LNCaP clone FGC (cell line): ENCODE results near the gene CNNM3.

ENCODE experiments used
- DNase-seq: peaks from one replicate; pipeline ENCODE4 v3.0.0-alpha.2; 2011; ENCODE audit warnings: low read depth
- H3K4me3 ChIP-seq: 2 replicates; pipeline ENCODE4 v1.5.1; 2011; ENCODE audit warnings: mild to moderate bottlenecking, low read depth, low read length, control low read depth
- TF ChIP-seq, protein P1 (sequence below): IDR thresholded peaks from 2 replicates; pipeline ENCODE4 v1.5.1; 2012; ENCODE audit warnings: mild to moderate bottlenecking; ENCODE audit not compliant: control insufficient read depth, insufficient read depth; ENCODE audit errors: extremely low read depth

Gene CNNM3

DNA sequence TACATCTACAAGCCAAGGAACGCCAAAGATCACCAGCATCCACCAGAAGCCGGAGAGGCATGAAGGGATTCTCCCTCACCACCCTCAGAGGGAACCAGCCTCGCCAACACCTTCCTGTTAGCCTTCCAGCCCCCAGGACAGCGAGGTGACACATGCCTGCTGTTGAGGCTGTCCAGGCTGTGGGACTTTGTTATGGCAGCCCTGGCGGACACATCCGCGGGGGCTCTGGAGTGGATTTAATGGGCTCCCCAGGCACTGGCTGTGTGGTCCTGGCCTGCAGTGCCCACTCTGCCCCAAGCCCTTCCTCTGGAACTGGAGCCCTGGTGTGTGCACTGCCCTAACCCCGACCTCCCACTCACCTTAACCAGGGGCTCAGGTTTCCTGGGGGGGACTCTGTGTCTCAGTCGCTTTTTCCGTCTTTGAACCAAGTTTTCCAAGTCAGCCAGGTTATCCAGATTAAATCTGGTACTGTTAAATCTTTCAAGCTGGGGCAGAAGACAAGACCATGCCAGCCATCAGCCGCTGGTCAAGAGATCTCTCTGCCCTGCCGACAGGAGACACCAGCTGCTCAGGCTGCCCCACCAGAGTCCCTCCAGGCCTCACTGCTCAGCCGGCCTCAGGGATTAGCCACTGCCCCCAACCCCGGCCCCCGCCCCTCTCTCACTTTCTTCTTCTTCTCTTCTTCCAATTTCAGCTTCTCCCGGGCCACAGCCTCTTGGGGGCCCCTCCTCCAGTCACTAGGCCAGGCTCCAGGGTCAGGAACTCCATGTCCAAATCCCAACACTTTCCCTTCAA is 25.8 kb downstream of the CNNM3 start:
- TF ChIP-seq, protein P1, sequence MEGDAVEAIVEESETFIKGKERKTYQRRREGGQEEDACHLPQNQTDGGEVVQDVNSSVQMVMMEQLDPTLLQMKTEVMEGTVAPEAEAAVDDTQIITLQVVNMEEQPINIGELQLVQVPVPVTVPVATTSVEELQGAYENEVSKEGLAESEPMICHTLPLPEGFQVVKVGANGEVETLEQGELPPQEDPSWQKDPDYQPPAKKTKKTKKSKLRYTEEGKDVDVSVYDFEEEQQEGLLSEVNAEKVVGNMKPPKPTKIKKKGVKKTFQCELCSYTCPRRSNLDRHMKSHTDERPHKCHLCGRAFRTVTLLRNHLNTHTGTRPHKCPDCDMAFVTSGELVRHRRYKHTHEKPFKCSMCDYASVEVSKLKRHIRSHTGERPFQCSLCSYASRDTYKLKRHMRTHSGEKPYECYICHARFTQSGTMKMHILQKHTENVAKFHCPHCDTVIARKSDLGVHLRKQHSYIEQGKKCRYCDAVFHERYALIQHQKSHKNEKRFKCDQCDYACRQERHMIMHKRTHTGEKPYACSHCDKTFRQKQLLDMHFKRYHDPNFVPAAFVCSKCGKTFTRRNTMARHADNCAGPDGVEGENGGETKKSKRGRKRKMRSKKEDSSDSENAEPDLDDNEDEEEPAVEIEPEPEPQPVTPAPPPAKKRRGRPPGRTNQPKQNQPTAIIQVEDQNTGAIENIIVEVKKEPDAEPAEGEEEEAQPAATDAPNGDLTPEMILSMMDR = no peak
- no peak for DNase-seq
- H3K4me3 ChIP-seq = no peak overlapping the region

DNA sequence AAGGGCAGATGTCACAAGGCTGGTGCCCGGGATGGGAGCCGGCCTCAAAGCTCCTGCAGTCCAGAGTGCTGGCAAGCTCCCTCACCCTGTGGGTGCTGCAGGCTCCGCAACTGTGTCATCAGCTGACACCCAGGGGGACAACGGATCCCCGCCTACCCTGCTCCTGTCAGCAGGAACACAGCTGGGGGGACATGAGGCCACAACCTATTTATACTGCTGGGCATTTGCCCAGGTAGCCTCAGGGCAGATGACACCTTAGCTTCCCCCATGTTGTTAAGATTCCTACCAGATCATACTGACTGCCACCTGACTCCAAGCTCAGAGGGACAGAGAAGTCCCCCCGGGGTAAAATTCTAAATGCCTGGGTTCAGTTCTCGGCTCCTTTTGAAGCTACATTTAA is 26.5 kb downstream of the CNNM3 start:
- no peak for DNase-seq
- TF ChIP-seq, protein P1 = no peak
- no peak overlapping the region for H3K4me3 ChIP-seq

GRCh38 chr2:96843538-96844268 is 27.6 kb downstream of the CNNM3 start, which contains the start of gene ANKRD23:
Gene ANKRD23 (minus strand): TSS chr2:96844021. CDS start chr2:96843992, 29 bp downstream.
- H3K4me3 ChIP-seq = no peak within 1 kb of the TSS
- TF ChIP-seq, protein P1 = no peak
- DNase-seq = no peak

DNA sequence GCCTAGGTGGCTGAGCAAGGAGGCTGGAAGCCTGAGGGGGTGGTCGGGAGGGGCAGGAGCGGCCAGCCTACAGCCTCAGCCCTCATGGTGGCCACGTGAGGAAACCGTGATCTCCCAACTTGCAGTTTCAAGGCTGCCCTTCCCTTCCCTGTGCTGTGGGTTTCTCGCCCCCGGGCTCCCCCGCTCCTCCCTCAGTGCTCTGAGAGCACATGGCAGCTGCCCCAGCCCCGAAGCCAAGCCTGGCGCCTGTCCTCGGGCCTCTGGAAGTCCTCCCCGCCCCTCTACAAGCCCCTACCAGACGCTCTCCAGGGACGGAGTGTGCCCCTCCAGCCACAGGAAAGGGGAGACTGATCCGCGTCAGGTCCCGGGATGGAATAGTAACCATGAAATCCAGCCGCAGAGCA is 28.3 kb downstream of the CNNM3 start:
- DNase-seq = no peak
- TF ChIP-seq, protein P1 = no peak
- no peak overlapping the region for H3K4me3 ChIP-seq

GRCh38 chr2:96846825-96847224 is 30.8 kb downstream of the CNNM3 start:
- TF ChIP-seq, protein P1 = no peak
- no peak for DNase-seq
- no peak overlapping the region for H3K4me3 ChIP-seq

GRCh38 chr2:96847586-96847985 is 31.5 kb downstream of the CNNM3 start:
- no peak for DNase-seq
- TF ChIP-seq, protein P1 = no peak
- H3K4me3 ChIP-seq = no peak overlapping the region
